T-cell (primary cell): ENCODE measurements around the gene ZFP14. TPM values are rescaled to one million over a fixed set of nuclear protein-coding genes. Genes with fewer than 3 reads are reported as not detected.
A peak's percentile ranks its signal among the peaks of the same experiment; 100 is the strongest.

Source experiments
- ATAC-seq, 4 experiments: fragments of 200-7000 bp in 3 of 4; fragments of 150-1000 bp in 1 of 4; cut with Tn5 transposase; replicated peaks in 1 of 4; 1 replicate in 3 of 4; 2 replicates in 1 of 4; pipeline ENCODE4 v1.10.0; 2021; ENCODE audit warnings: moderate library complexity in 3 of 4, mild to moderate bottlenecking in 2 of 4, moderate number of reproducible peaks in 1 of 4
- CTCF ChIA-PET, 2 donors: fragments of 300-600 bp; sonication (Branson Sonifier 250); formaldehyde crosslinking; loops; one replicate each; lab custom pipeline; 2022; ENCODE audit warnings: antibody characterized with exemption in 2 of 2; lab: Charles Lee
- POLR2A ChIA-PET, 2 donors: fragments of 300-600 bp; sonication (Branson Sonifier 250); formaldehyde crosslinking; loops; one replicate each; lab custom pipeline; 2022; ENCODE audit warnings: antibody characterized with exemption in 2 of 2; lab: Charles Lee
- DNase-seq, 35 experiments: peaks; one replicate each; pipeline versions ENCODE4 v3.0.0 to v3.0.0-alpha.2; 2013 to 2023
- H3K27ac ChIP-seq: one replicate; pipeline ENCODE4 v1.5.1; 2013; ENCODE audit warnings: low read length
- H3K27me3 ChIP-seq, 2 experiments: replicated peaks in 1 of 2; 1 replicate in 1 of 2; 2 replicates in 1 of 2; pipeline versions ENCODE4 v1.6.1 to v1.7.0; 2013; ENCODE audit warnings: low read length in 1 of 2, mixed read lengths in 1 of 2; ENCODE audit not compliant: control insufficient read depth in 2 of 2, insufficient read depth in 2 of 2; ENCODE audit errors: extremely low read depth in 1 of 2
- H3K36me3 ChIP-seq, 2 donors: 1 replicate in 1 of 2; 2 replicates in 1 of 2; pipeline versions ENCODE4 v1.6.1 to v1.7.0; 2013; ENCODE audit warnings: low read length in 1 of 2; ENCODE audit not compliant: control insufficient read depth in 2 of 2, insufficient read depth in 1 of 2; ENCODE audit errors: extremely low read depth in 1 of 2
- H3K4me1 ChIP-seq, 2 experiments: 1 replicate in 1 of 2; 2 replicates in 1 of 2; pipeline versions ENCODE4 v1.6.1 to v1.7.0; 2013; ENCODE audit warnings: low read length in 2 of 2, mixed read lengths in 1 of 2; ENCODE audit not compliant: insufficient read depth in 2 of 2, control insufficient read depth in 1 of 2; ENCODE audit errors: extremely low read depth in 1 of 2
- H3K4me3 ChIP-seq, 2 donors: 1 replicate in 1 of 2; 2 replicates in 1 of 2; pipeline versions ENCODE4 v1.5.1 to v1.7.0; 2013; ENCODE audit warnings: mild to moderate bottlenecking in 2 of 2, low read length in 1 of 2, moderate library complexity in 1 of 2; ENCODE audit not compliant: control insufficient read depth in 1 of 2; ENCODE audit errors: extremely low read depth in 1 of 2
- H3K9me3 ChIP-seq: 2 replicates; pipeline ENCODE4 v1.7.0; 2013
- H3K27ac Mint-ChIP-seq, 2 donors: one replicate each; pipeline ENCODE4 v1.8.0; 2020 to 2021; ENCODE audit warnings: mild to moderate bottlenecking in 2 of 2, mixed read lengths in 2 of 2
- H3K27me3 Mint-ChIP-seq, 2 donors: one replicate each; pipeline ENCODE4 v1.8.0; 2021 to 2022; ENCODE audit warnings: mixed read lengths in 2 of 2
- H3K36me3 Mint-ChIP-seq: one replicate; pipeline ENCODE4 v1.8.0; 2021; ENCODE audit warnings: mixed read lengths
- H3K4me1 Mint-ChIP-seq, 3 donors: one replicate each; pipeline ENCODE4 v1.8.0; 2020 to 2022; ENCODE audit warnings: mixed read lengths in 3 of 3, mild to moderate bottlenecking in 1 of 3
- H3K4me3 Mint-ChIP-seq, 3 donors: one replicate each; pipeline ENCODE4 v1.8.0; 2020 to 2022; ENCODE audit warnings: mild to moderate bottlenecking in 3 of 3, mixed read lengths in 3 of 3, moderate library complexity in 3 of 3
- H3K9me3 Mint-ChIP-seq, 3 donors: one replicate each; pipeline ENCODE4 v1.8.0; 2020 to 2022; ENCODE audit warnings: mixed read lengths in 3 of 3
- WGBS: methylation state at CpG from one replicate; pipeline ENCODE4 v1.1.5; 2013; ENCODE audit warnings: missing lambda C conversion rate; ENCODE audit not compliant: insufficient coverage; 5-methylcytosine and 5-hydroxymethylcytosine counted together
- total RNA-seq, 35 experiments: library from RNA in 6 of 35; stranded (reverse) in 6 of 35; fragments of 120-200 nt in 1 of 35; gene quantifications; one replicate each; pipeline versions ENCODE4 v1.2.1 to v1.2.4 and lab custom pipeline; 2013 to 2026

The ZFP14 gene
- total RNA-seq, 5 donors from 2014 or later (not counting 1 experiment from before 2014, with no cell fraction given), result 5.7 to 13.9 (median 11.6) TPM

DNA sequence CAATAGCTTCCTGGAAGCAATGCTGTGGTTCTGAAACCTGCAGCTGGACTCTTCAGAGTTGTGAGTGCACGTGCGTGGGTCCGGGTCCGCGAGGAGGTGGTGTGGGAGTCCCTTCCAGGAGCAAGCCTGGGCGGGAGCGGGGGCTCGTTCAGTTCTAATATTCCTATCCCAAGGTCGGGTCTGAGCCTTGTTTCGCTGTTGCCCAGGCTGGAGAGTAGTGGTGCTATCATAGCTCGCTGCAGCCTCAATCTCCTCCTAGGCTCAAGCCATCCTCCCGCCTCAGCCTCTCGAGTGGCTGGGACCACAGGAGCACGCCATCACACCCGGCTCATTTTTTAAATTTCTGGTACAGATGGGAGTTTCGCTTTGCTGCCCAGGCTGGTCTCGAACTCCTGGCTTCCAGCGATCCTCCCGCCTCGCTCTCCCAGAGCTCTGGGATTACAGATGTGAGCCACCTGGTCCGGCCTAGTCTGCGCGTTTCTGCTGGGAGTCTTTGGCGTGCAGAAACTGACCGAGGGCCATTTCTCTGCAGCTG, 38.8 kb upstream of the ZFP14 start:
- H3K36me3 ChIP-seq, result no peaks in the 10 kb centered on the region
- 47% methylated on average over 19 of the region's 25 CpGs for WGBS
- peaks cover 7% of the 10 kb centered on the region for H3K9me3 ChIP-seq
- H3K4me3 Mint-ChIP-seq, result peak overlapping the region; percentile 91 to 96 (median 94)
- peaks cover 38% of the 10 kb centered on the region for H3K36me3 Mint-ChIP-seq
- ChIA-PET POLR2A (no interaction called here), CTCF (no interaction called here)
- H3K27me3 ChIP-seq, result peaks cover 0 to 18% of the 10 kb centered on the region in 2 experiments
- peaks cover 19 to 28% (median 25%) of the 10 kb centered on the region in 3 donors for H3K4me1 Mint-ChIP-seq
- H3K27me3 Mint-ChIP-seq, result peaks cover 16 to 21% of the 10 kb centered on the region in 2 donors
- H3K9me3 Mint-ChIP-seq, result peaks cover 7 to 24% (median 23%) of the 10 kb centered on the region in 3 donors
- ATAC-seq, result no peak
- peak overlapping the region; percentile 89 to 90 for H3K27ac Mint-ChIP-seq
- peak overlapping the region; percentile 88 for H3K27ac ChIP-seq
- peak overlapping the region; percentile 86 to 96 for H3K4me3 ChIP-seq
- DNase-seq, result peak in 3 of 35 experiments; percentile 0 to 25 (median 2)
- H3K4me1 ChIP-seq, result peaks cover 7 to 19% of the 10 kb centered on the region in 2 experiments

DNA sequence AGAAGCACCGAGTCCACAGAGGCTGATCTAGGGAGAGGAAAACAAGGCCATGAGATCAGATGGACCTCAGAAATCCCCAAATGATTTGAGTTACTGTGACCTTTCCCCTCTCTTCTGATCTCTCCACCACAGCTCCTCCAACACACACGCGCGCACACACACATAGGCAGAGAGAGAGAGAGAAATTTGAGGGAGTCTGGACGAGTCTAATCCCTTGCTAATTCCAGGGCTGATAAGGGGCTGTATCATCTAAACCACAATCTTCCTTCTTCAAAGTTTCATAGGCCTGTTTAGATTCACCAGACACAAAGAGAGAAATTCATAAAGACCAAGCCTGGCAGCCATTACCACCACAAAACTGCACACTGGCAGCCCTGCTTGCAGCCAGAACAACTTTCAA, 30.8 kb upstream of the ZFP14 start:
- H3K9me3 ChIP-seq, result peaks cover 24% of the 10 kb centered on the region
- no CpG with 5 or more reads among the region's 5 CpGs for WGBS
- no peaks in the 10 kb centered on the region for H3K4me1 ChIP-seq
- Mint-ChIP-seq H3K4me1 (peaks cover 0 to 5% (median 0%) of the 10 kb centered on the region in 3 donors), H3K27me3 (no peaks in the 10 kb centered on the region), H3K4me3 (peak overlapping the region in 1 of 3 donors; percentile 19), H3K9me3 (peaks cover 14 to 48% (median 40%) of the 10 kb centered on the region in 3 donors), H3K27ac (no peak overlapping the region), H3K36me3 (peaks cover 69% of the 10 kb centered on the region)
- DNase-seq (no peak), ATAC-seq (no peak)
- no peak overlapping the region for H3K27ac ChIP-seq
- ChIA-PET CTCF (no interaction called here), POLR2A (no interaction called here)
- H3K4me3 ChIP-seq, result no peak overlapping the region
- H3K27me3 ChIP-seq, result no peaks in the 10 kb centered on the region
- H3K36me3 ChIP-seq, result peaks cover 15 to 46% of the 10 kb centered on the region in 2 donors

DNA sequence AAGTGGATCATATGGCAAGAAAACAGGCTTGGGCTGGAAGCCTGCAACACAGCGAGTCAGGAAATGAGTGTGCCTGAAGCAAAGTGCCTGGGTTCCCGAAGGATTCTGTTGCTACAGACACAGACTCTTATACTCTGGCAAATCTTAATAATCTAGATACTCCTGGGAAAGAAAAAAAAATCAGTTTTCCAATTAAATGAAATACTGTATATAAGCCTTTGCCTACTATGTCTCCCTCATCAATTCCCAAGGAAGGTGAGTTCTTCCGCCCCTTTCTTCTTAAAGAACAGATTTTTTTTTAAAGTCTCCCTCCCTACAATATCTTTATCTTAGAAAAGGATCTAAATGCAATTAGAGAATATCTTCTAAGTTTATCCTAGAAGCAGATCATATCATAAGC, 29.1 kb upstream of the ZFP14 start:
- Mint-ChIP-seq H3K27ac (no peak overlapping the region), H3K27me3 (no peaks in the 10 kb centered on the region), H3K4me1 (peaks cover 0 to 5% (median 0%) of the 10 kb centered on the region in 3 donors), H3K9me3 (peaks cover 14 to 57% (median 48%) of the 10 kb centered on the region in 3 donors), H3K4me3 (no peak overlapping the region), H3K36me3 (peaks cover 80% of the 10 kb centered on the region)
- no peak for DNase-seq
- ChIA-PET POLR2A (interaction anchor here in 1 of 2 donors (0.7 kb wide), 1 partner anchor 11 kb away, joined by 3 read pairs; no protein-coding TSS in a partner anchor), CTCF (no interaction called here)
- H3K4me3 ChIP-seq, result no peak overlapping the region
- no peaks in the 10 kb centered on the region for H3K4me1 ChIP-seq
- ATAC-seq, result no peak
- H3K9me3 ChIP-seq, result peaks cover 21% of the 10 kb centered on the region
- H3K27ac ChIP-seq, result no peak overlapping the region
- 100% methylated on average over 1 of the region's 3 CpGs for WGBS
- H3K27me3 ChIP-seq, result no peaks in the 10 kb centered on the region
- peaks cover 17 to 57% of the 10 kb centered on the region in 2 donors for H3K36me3 ChIP-seq

DNA sequence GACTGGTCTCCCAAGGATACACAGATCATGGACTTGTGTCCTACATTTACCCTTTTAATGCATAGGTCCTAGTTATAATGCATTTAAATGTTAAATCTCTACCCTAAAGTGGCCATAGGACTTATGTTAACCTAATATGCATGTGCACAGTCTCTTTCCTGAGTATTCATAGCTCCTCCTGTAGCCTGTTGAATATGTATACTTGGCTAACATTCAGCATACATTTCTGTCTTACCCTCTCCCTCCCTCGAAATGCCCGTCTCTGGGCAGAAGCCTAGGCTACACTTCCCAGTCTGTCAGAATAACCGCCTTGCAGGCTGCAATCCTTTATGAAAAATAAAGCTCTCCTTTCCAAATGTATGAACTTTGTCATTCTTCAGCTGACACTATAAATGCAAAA, 25.5 kb upstream of the ZFP14 start:
- Histone ChIP-seq H3K9me3 (peaks cover 32% of the 10 kb centered on the region), H3K27me3 (no peaks in the 10 kb centered on the region), H3K4me1 (no peaks in the 10 kb centered on the region), H3K36me3 (peaks cover 18 to 63% of the 10 kb centered on the region in 2 donors), H3K4me3 (no peak overlapping the region), H3K27ac (no peak overlapping the region)
- Mint-ChIP-seq H3K27me3 (no peaks in the 10 kb centered on the region), H3K9me3 (peaks cover 20 to 58% (median 50%) of the 10 kb centered on the region in 3 donors), H3K27ac (no peak overlapping the region), H3K4me1 (peaks cover 0 to 5% (median 0%) of the 10 kb centered on the region in 3 donors), H3K36me3 (peaks cover 85% of the 10 kb centered on the region), H3K4me3 (no peak overlapping the region)
- no peak for ATAC-seq
- ChIA-PET CTCF (no interaction called here), POLR2A (no interaction called here)
- DNase-seq, result no peak
- WGBS, result 90% methylated on average over 3 of the region's 3 CpGs

DNA sequence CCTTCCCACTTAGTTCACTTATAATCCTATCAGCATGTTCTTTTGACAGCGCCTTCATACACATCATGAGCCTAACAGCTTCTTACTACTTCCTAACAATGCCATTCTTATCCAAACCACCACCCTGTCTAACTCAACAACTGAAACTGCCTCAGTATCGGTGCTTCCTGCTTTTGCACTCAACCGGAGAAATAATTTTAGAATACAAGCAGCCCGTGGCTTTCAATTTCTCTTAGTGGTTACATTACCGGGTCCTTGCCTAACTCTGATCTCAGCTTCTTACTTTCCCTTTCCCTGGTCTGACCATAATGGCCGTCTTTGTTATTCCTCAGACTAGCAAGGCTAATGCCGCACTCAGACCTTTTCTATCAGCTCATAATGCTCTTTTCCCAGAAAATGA, 22.5 kb upstream of the ZFP14 start:
- Mint-ChIP-seq H3K9me3 (peaks cover 13 to 54% (median 41%) of the 10 kb centered on the region in 3 donors), H3K4me1 (peaks cover 0 to 5% (median 0%) of the 10 kb centered on the region in 3 donors), H3K36me3 (peaks cover 87% of the 10 kb centered on the region), H3K27me3 (no peaks in the 10 kb centered on the region), H3K27ac (no peak overlapping the region), H3K4me3 (no peak overlapping the region)
- CTCF ChIA-PET, result no interaction called here
- Histone ChIP-seq H3K27ac (no peak overlapping the region), H3K4me3 (no peak overlapping the region), H3K27me3 (no peaks in the 10 kb centered on the region), H3K36me3 (peaks cover 11 to 45% of the 10 kb centered on the region in 2 donors), H3K9me3 (peaks cover 21% of the 10 kb centered on the region), H3K4me1 (no peaks in the 10 kb centered on the region)
- DNase-seq, result no peak
- POLR2A ChIA-PET, result no interaction called here
- no peak for ATAC-seq
- 90% methylated on average over 7 of the region's 7 CpGs for WGBS

DNA sequence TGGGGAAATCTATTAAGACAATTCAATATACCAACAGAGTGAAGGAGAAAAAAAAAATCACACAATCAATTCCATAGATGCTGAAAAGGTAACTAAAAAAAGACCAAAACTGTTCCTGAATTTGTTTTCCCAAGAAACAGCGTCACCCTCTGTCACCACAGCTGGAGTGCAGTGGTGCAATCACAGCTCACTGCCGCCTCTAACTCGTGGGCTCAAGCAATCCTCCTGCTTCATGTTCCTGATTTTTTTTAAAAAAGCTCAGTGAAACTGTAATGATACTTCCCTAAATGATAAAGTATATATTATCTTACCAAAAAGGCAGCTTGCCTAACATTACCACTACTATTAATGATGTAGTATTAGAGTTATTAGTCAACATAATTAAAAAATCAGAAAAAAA, 19.6 kb upstream of the ZFP14 start:
- CTCF ChIA-PET, result no interaction called here
- H3K27me3 ChIP-seq, result no peaks in the 10 kb centered on the region
- POLR2A ChIA-PET, result no interaction called here

More for the DNA sequence above, 19.6 kb upstream of the ZFP14 start:
- Histone ChIP-seq H3K4me1 (no peaks in the 10 kb centered on the region), H3K27ac (no peak overlapping the region), H3K4me3 (no peak overlapping the region), H3K36me3 (peaks cover 11 to 32% of the 10 kb centered on the region in 2 donors), H3K9me3 (peaks cover 20% of the 10 kb centered on the region)
- DNase-seq (no peak), ATAC-seq (no peak)
- Mint-ChIP-seq H3K27ac (no peak overlapping the region), H3K4me1 (peaks cover 0 to 5% (median 0%) of the 10 kb centered on the region in 3 donors), H3K9me3 (peaks cover 25 to 52% (median 39%) of the 10 kb centered on the region in 3 donors), H3K4me3 (no peak overlapping the region), H3K36me3 (peaks cover 80% of the 10 kb centered on the region), H3K27me3 (no peaks in the 10 kb centered on the region)
- WGBS, result no CpG with 5 or more reads among the region's 3 CpGs
